OCI-M1 (cell line): ENCODE data around the gene MYLK4.

ENCODE experiments used
- DNase-seq: peaks from one replicate; lab custom pipeline; 2025; lab: John Stamatoyannopoulos, UW

The MYLK4 gene

DNA sequence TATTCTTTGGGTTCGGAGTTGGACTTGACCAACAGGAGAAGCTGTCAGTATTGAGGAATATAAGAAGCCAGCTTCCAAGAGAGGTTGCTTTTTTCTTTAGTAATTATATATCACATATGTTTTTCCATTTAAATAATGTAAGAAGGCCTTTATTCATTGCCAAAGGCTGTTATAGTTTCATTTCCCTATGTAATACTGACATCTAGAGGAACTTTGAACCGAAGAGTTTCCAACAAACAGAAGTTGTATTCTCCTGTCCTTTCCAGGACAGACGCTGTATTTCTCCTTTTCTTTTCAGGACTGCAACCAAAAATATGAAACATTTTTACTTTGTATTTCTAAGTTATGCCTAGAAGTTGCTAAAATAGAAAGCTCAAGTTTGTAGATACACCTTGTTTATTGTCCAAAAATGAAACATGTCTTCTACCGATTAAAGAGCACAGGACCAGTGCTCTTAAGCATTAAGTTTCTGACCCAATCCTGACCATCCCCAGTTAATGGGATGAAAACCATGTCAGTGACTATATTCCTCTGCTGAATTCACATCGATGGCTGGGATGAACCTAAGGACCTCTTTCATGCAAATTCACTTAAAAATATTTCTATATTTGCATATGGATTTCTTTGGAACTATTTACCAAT lies 55.1 kb downstream of the MYLK4 start:
- DNase-seq, result peak; percentile 74

GRCh38 chr6:2693231-2693630 lies 57.5 kb downstream of the MYLK4 start:
- DNase-seq, result no peak

DNA sequence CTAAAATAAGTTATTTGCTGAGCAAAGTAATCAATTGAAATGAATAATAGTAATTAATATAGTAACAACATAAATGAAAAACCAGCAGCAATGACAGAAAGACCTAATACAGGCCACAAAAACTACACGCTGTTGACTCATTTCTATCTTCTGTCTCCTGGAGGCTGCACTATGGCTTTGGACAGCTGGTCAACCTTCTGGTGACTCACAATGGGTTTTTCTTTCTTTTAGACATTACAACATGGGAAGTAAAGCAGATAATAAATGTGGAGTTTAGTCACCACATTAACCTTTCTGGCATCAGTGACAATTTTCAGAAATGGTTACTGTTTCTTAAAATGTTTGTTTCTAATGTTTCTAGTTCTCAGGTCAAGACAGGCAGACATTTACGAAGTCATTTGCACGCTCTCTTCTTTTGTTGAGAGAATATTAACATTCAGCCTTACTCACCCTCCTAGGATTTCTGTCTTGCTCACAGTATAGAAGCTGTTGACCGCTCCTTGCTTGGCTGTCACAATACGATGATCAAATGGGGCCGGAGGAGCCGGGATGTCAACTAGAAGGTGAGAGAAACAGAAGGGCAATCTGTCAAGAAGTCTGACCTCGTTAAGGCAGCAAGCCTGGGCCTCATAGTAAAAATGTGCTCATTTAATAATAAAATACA lies 62.2 kb downstream of the MYLK4 start:
- DNase-seq, result peak; percentile 18

DNA sequence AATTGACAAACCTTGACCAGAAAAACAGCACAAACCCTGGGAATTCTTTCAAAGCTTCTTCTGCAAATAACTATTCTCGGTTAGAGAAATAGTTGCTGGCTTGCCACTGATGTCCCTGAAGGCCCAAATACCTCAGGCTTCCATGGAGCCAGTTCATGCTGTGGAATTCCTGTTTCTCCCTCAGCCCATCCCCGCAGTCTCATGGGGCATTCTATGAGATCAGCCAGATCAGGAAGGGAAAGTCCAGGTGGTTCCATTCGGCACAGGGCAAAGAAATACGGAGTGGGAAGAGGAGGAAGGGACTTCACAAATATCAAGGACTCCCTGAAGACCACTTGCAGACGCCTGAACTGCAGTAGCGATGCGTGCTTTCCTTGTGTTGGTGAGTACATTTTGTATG lies 63.3 kb downstream of the MYLK4 start:
- no peak for DNase-seq

GRCh38 chr6:2686515-2686914 lies 64.2 kb downstream of the MYLK4 start:
- DNase-seq, result no peak

DNA sequence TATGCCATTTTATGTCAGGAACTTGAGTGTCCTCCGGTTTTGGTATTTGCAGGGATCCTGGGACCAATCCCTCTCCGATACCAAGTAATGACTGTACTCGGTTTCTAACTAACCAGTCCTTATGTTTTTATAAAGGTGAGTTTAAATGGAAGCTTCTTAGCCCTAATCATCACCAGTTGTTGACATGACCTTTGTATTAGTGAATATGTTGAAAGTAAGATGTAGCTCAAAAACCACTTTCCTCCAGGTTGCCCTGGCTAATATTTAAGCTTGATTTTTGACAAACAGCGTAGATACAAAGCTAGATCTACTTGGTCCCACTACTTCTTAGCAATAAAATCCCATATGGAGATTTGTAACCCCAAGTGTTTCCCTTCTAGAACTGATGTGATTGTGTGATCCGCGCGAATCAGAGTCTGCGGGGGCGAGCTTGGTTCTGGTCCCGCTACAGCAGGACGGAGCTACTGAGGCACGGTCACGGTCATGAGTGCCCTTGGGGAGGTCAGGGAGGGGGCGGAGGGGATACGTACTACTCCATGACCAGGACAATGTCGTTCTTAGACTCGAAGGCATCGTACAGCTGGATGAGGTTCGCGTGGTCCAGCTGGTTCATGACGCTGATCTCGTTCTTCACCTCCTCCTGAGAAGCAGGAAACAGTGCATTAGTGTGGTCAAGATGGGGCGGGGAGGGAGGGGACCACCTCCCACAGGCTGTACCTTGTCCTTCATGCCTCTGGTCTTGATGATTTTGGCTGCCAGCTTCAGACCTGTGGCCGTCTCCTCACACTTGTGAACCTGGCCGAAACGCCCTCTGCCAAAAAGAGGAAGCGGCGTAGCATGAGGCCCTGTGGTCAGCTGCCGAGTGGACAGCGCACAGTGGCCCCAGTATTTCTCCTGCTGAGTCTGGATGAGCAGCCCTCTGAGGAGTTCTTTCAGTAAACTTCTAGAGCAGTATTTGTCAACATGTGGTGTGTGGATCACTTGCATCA lies 65.7 kb downstream of the MYLK4 start:
- no peak for DNase-seq

GRCh38 chr6:2684103-2684749 lies 66.5 kb downstream of the MYLK4 start:
- DNase-seq, result no peak

- DNase-seq, result no peak
Observed at GRCh38 chr6:2680264-2680922, 70.3 kb downstream of the MYLK4 start.

- no peak for DNase-seq
Observed at GRCh38 chr6:2677080-2677593, 73.6 kb downstream of the MYLK4 start.

GRCh38 chr6:2676048-2676447 lies 74.7 kb downstream of the MYLK4 start:
- no peak for DNase-seq

DNA sequence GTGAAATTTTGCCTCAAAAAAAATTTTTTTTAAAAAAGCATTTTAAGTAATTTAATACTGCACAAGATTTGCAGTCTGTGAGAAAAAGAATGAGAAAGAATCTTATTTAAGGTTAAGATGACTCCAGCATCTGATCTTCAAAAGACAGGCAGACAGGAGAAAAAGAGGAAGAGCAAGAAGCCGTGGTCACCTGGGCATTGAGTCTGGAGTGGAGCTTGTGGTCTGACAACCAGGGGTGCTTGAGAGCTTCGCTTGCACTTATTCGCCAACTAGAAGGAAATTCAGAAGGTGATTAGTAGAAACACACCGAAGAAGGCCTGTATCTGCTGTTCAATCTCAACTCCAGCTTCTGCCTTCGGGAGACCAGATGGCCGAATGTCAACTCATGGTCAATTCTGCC lies 75.9 kb downstream of the MYLK4 start:
- DNase-seq, result peak; percentile 20

DNA sequence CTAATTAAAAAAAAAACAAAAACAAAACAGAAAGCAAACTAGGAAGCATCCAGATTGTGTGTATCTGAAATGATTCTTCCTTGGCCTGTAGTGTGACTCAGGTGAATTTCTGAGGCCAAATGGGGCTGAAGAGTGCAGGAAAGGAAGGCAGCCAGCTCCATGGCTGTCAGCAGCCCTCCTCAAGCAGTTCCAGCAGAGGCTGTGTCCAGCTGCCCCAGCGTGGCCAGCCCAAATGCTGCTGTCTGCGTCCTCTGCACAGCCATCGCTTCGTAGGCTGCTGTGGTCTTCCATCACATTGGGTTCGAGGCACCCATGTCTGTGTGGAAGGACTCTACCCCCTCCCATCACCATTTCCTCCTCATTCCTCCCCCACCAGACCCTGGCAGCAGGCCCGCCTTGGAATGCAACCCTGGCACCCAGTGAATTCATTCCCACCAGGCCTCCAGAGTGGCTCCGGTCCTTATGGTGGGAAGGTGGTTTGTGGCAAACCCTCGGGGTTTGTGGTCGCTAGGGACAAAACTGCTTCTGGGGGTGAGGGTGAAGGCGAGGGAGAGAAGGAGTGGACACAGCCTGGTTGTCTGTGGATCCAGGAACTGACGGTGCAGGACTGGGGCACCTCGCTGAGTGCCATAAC lies 81.5 kb downstream of the MYLK4 start:
- no peak for DNase-seq

- DNase-seq, result no peak
Observed at GRCh38 chr6:2667617-2668016, 83.1 kb downstream of the MYLK4 start.

GRCh38 chr6:2666906-2667575 lies 83.7 kb downstream of the MYLK4 start:
- no peak for DNase-seq

DNA sequence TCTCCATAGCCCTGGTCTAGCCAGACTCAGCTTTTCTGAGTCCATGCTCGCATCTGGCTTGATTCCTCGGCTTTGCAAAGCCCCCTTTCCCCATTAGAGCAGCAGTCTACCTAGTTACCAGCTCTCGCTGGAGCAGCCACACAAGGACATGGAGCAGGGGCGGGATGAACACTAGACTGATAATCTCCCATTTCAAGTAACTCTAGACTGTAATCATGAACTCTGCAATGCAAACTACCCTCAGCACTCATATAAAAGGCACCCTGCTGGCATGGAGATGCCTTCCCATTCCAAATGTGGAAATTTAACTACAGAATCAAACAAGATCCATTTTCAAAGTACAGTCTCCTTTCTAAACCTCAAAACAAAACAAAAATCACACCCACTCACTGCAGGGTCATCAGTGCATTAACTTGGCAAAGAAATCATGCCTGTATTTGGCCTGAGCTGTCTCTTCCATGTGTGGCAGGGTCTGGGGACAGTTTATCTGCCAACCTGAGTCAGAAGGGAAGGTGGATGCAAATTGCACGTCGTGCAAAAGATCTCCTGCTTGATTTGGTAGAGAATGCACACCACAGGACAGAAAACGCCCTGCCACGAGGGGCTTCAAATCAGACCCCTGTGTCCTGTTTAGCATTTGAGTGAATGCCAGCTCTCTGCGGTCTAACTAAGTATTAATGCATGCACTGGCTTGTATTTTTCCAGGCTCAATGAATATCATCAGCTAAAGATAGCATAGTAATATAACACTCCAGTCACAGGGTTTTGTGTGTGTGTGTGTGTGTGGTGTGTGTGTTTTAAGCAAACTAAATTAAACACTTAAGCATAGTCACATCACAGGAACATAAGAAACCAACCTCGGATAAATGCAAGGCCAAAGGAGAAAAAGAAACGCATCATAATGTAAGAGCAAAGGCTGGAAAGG lies 85.3 kb downstream of the MYLK4 start:
- DNase-seq, result no peak

- DNase-seq, result peak; percentile 15
Observed at GRCh38 chr6:2663123-2663522, 87.6 kb downstream of the MYLK4 start.

- DNase-seq, result no peak
Observed at GRCh38 chr6:2661651-2662050, 89.1 kb downstream of the MYLK4 start.

GRCh38 chr6:2659882-2660281 lies 90.8 kb downstream of the MYLK4 start:
- DNase-seq, result no peak

DNA sequence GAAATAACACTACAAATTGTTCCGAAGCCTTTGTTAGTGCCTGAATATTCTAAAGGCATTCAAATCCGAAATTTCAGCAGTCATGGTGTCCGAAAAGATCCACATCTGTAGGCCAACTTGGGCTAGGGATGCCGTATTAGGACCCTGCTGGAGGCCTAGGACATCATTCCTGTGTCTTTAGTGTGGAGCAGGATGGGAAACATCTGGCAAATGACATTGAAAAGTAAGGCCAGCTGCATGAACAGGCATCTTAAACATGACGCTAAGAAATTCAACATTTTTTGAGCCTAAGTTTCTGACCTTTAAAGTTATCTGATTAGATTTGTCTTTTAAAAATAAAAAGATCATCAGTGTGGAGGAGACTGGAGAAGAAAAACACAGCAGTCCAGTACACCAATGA lies 91.3 kb downstream of the MYLK4 start:
- no peak for DNase-seq
